Astrocyte of the spinal cord (primary cell): ENCODE measurements around the gene CYP2W1.
"Not testable (repeated sequence)": the region's sequence is repeated elsewhere in the genome, so short reads cannot be mapped to it uniquely, and the experiment has no call there.

Source experiments
- DNase-seq: peaks from one replicate; pipeline ENCODE4 v3.0.0; 2011; ENCODE audit warnings: low read depth, low spot score
- H3K4me3 ChIP-seq: 2 replicates; pipeline ENCODE4 v1.5.1; 2011; ENCODE audit warnings: low read depth, mild to moderate bottlenecking, low read length, moderate library complexity
- in situ Hi-C: cut with HindIII; loops from 2 replicates; pipeline ENCODE4 v1.10.0; 2017; ENCODE audit warnings: low sequenced_read_pairs
- TF ChIP-seq, protein P1 (sequence below): IDR thresholded peaks from 2 replicates; pipeline ENCODE4 v1.5.1; 2012; ENCODE audit warnings: low read depth, mild to moderate bottlenecking, low read length, inconsistent platforms

Gene CYP2W1

DNA sequence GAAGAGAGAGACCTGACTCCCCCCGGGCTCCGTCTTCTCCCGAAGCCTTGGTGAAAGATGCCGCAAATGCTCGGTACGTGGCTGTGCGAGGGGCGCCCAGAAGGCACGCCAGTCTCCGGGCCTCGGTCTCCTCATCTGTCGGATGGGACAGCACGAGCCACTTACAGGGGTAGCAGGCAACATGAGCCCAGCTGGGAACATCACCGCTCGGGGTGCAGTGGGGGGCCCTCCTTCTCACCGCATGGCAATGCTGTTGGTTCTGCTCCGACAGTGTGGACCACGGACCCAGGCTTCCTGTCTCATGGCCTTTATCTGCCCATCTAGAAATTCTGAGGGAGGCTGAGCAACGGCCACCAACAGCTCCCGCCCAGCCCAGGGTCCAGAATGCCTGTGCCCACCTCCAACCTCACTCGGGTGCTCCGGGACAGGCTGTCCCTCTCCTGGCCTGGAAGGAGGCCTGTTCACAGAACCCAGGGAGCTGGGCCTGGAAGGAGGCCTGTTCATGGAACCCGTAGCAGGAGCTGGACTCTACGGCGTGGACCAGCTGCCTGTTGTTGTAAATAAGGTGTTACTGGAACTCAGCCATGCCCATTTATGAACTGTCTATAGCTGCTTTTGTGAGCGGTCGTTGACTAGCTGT, 44.3 kb upstream of the CYP2W1 start:
- no peak overlapping the region for H3K4me3 ChIP-seq
- TF ChIP-seq, protein P1, sequence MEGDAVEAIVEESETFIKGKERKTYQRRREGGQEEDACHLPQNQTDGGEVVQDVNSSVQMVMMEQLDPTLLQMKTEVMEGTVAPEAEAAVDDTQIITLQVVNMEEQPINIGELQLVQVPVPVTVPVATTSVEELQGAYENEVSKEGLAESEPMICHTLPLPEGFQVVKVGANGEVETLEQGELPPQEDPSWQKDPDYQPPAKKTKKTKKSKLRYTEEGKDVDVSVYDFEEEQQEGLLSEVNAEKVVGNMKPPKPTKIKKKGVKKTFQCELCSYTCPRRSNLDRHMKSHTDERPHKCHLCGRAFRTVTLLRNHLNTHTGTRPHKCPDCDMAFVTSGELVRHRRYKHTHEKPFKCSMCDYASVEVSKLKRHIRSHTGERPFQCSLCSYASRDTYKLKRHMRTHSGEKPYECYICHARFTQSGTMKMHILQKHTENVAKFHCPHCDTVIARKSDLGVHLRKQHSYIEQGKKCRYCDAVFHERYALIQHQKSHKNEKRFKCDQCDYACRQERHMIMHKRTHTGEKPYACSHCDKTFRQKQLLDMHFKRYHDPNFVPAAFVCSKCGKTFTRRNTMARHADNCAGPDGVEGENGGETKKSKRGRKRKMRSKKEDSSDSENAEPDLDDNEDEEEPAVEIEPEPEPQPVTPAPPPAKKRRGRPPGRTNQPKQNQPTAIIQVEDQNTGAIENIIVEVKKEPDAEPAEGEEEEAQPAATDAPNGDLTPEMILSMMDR: no peak
- in situ Hi-C loops: no loop called here
- no peak for DNase-seq

DNA sequence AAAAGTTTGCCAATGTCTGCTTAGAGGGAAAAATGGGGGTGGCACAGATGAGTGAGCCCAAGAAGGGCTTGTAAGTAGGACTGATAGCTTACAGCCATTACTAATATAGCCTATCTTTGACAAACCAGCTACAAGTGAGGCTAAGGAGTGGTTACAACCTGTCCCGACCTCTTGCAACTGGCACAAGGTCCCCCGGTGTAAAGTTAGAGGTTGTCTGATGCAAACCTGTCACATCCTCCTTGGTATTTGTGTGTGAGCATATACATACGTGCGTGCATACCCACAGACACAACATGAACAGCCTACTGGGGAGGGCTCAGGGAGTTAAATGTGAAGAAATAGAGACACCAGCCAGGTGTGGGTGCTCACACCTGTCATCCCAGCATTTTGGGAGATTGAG, 43.1 kb upstream of the CYP2W1 start:
- in situ Hi-C loops: no loop called here
- DNase-seq: no peak
- TF ChIP-seq, protein P1: no peak

DNA sequence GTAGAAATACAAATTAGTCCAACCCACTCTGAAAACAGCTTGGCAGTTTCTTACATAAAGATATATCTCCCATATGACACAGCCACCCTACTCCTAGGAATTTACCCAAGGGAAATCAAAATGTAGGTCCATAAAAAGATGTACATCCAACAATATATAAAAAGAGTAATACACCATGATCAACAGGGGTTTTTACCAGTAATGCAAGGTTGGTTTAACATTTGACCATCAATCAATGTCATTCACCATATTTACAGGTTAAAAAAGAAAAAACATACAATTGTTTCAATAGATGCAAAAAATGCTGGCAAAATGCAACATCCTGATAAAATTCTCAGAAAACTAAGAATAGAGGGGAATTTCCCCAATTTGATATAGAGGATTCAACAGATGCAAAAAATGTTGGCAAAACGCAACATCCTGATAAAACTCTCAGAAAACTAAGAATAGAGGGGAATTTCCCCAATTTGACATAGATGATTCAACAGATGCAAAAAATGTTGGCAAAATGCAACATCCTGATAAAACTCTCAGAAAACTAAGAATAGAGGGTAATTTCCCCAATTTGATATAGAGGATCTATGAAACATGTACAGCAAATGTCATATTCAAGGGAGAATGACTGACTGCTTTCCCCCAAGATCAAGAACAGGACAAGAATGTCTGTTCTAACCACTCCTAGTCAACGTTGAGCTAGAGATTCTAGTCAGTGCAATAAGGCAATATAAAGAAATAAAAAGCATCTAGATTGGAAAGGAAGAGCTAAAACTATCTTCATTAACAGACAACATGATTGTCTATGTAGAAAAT, 42.2 kb upstream of the CYP2W1 start:
- no peak for DNase-seq
- TF ChIP-seq, protein P1: no peak
- in situ Hi-C loops: no loop called here

More for the DNA sequence above, 43.1 kb upstream of the CYP2W1 start:
- no peak overlapping the region for H3K4me3 ChIP-seq

GRCh38 chr7:943793-944192, 39.2 kb upstream of the CYP2W1 start:
- in situ Hi-C loops, H3K4me3 ChIP-seq, DNase-seq: not testable (repeated sequence)

More for the DNA sequence above, 42.2 kb upstream of the CYP2W1 start:
- H3K4me3 ChIP-seq: no peak overlapping the region

DNA sequence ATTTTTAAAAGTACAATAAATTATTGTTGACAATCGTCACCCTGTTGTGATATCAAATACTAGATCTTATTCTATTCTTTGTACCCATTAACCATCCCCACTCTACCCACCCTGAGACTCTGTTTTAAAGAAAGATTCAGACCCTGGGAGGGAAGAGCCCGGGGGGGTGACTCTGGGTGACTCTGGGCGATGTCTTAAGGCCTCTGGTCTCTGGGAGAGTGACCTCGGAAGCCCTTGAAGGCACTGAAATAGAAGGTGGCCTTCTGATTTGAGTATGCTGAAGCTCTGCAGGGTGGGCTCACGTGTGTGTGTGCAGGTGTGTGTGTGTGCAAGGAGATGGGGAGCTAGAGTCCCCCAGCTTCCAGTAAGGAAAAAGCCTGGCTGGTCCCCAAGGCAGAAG, 38.2 kb upstream of the CYP2W1 start:
- TF ChIP-seq, protein P1: no peak
- in situ Hi-C loops: no loop called here

DNA sequence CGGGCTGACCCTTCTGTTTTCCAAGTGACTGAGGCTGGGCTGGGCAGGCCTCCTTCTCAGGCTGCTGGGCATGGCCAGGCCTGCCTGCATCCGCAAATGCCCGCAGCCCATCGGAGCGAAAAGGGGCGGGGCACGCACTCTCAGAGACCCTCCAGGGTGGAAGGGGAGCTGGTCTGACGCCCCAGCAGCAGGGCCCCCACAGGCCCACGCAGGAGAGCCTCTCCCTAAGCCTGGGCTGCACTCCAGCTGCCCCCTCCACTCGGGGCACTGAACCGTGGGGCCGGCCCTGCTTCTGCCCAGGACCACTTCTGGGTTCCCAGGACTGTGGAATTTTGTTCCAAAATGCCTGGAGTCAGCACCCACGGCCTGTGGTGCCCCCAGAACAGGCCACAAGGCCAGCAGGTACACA, 37.8 kb upstream of the CYP2W1 start:
- in situ Hi-C loops: no loop called here
- no peak for DNase-seq
- TF ChIP-seq, protein P1: no peak
- no peak overlapping the region for H3K4me3 ChIP-seq

More for the DNA sequence above, 38.2 kb upstream of the CYP2W1 start:
- DNase-seq: no peak
- no peak overlapping the region for H3K4me3 ChIP-seq
